22Rv1 (cell line): ENCODE results near the gene PRKCG.

ENCODE experiments used
- H3K27ac ChIP-seq: fragments of 450-650 bp; 2 replicates; pipeline ENCODE4 v1.5.1; 2017
- CTCF ChIP-seq: fragments of 450-650 bp; IDR thresholded peaks from 2 replicates; pipeline ENCODE4 v1.5.1; 2017; ENCODE audit warnings: mild to moderate bottlenecking
- ZFX ChIP-seq: fragments of 450-650 bp; IDR thresholded peaks from 2 replicates; pipeline ENCODE4 v1.6.1; 2017; ENCODE audit warnings: antibody characterized with exemption, borderline replicate concordance

Gene PRKCG

DNA sequence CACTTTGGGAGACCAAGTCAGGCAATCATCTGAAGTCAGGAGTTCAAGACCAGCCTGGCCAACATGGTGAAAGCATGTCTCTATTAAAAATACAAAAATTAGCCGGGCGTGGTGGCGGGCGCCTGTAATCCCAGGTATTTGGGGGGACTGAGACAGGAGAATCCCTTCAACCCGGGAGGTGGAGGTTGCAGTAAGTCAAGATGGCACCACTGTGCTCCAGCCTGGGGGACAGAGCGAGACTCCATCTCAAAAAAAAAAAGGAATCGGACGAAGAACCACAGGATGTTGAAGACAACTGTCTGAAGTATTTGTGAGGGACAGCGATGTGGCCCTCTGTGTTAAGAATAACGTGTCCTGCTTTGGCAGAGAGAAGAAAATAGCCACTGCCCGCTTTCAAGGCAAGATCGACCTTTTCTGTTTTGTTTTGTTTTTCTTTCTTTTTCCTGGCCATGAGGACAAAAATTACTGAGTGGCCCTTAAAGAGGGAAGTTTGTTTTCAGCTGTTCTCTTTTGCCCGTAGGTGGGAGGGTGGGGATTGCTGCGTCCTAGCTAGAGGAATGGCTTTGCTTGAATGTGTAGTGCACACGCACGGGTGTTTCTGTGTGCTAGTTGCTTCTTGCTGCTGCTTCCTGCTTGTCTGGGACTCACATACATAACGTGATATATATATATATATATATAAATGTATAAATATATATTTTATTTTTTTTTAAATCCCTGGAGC lies 6.2 kb upstream of the PRKCG start:
- TF ChIP-seq CTCF: no peak
- no peak for TF ChIP-seq ZFX
- H3K27ac ChIP-seq: no peak overlapping the region

DNA sequence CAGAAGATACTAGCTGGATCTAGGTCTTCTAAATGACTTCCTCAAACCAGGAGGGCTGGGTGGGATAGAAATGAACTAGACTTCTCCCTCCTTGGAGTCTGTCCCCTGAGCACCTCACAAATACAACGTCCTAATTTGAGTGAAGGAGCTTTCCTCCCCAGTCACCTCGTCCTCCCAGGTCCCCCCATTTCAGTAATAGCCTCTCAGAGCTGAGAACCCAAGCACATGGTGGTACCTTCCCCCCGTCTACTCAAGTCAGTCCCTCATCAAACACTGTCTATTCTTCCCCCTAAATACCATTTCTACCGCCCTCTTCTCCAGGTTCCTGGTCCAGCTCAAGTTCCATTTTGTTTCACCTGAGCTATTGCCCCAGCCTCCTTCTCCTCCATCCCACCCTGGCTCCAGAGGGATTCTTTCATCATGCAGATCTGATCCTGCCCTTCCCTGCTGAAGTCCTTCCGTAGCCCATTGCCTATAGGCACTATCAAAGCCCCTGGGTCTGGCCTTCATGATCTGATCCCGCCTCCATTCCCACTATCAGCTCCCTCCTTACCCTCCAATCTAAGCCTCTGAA lies 5.3 kb upstream of the PRKCG start:
- H3K27ac ChIP-seq: no peak overlapping the region
- TF ChIP-seq CTCF (no peak), ZFX (no peak)

GRCh38 chr19:53877361-53877766 lies 4.6 kb upstream of the PRKCG start:
- no peak overlapping the region for H3K27ac ChIP-seq
- TF ChIP-seq ZFX: no peak
- TF ChIP-seq CTCF: no peak

GRCh38 chr19:53878776-53879139 lies 3.2 kb upstream of the PRKCG start:
- no peak for TF ChIP-seq CTCF
- TF ChIP-seq ZFX: no peak
- no peak overlapping the region for H3K27ac ChIP-seq

DNA sequence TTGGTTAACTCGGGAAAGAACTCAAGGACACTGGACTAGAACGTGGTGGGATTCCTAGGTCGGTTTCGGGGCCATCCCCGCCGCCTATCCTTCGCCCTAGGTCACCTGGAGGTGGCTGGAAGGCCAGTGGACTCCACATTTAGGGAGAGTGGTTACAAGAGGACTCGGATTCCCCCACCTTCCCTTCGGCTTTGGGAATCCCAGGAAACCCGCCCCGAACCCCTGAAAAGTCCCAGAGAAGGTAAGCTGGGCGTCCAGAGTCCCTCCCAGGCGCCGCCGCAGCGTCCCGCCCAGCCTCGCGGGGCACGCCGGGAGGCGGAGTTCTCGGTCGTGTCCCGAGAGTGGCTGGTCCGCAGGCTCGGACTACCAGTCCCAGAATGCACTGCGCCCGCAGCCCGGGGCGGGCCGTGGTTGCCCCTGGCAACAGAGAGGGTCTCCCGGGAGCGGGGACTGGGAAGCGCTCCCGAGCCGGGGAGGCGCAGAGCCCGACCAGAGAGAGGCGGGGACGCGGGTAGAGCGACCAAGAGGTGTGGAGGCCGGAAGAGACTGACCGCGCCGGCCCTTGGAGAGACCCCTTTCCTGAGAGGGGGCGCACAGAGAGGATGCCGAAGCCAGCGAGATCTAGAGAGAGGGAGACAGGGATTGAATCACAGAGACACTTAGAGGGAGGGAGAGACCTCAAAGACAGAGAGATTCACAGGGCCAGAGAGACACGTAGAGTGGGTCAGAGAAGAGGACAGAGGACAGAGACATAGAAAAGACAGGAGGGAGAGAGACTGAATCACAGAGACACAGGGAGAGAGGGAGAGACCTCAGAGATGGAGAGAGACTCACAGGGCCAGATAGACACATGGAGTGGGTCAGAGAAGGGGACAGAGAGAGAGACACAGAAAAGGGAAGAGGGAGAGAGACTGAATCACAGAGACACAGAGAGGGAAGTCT lies 2.6 kb upstream of the PRKCG start:
- TF ChIP-seq ZFX: no peak
- TF ChIP-seq CTCF: no peak
- H3K27ac ChIP-seq: no peak overlapping the region

DNA sequence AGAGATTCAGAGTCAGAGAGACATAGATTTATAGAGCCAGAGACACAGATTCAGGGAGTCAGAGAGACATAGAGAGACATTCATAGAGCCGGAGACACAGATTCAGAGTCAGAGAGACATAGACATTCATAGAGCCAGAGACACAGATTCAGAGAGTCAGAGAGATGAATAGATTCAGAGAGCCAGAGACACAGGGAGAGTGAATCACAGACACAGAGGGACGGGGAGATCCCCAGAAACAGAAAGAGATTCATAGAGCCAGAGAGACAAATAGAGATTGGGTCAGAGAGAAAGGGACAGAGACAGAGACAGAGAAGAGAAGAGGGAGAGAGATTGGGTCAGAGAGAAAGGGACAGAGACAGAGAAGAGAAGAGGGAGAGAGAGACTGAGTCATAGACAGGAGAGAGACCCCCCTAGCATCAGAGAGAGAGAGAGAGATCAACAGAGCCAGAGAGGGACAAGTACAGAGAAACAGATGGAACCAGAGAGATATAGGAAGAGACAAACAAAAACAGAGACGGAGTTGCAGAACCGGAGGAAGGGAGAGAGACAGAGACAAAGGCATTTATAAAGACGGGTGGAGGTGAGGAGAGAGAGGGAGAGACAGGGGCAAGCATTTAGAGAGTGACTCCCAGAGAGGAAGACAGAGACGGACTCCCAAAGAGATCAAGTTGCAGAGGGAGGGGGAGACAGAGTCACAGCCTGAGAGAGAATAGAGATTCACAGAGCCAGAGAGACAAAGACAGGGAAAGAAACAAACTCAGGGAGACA lies 1.1 kb upstream of the PRKCG start:
- H3K27ac ChIP-seq: peak overlapping the region; percentile 48
- TF ChIP-seq CTCF: no peak
- TF ChIP-seq ZFX: no peak
